K562 (cell line): ENCODE data around the gene GAL3ST2.

ENCODE experiments used
- CTCF ChIP-seq, 3 experiments: IDR thresholded peaks in 2 of 3; conservative IDR thresholded peaks in 1 of 3; 2 replicates each; pipeline ENCODE4 v1.5.1; 2011 to 2012; ENCODE audit warnings: low read length in 3 of 3, mild to moderate bottlenecking in 3 of 3, control low read depth in 2 of 3, improper control_type of control experiment in 1 of 3, inconsistent platforms in 1 of 3, low read depth in 1 of 3, mixed read lengths in 1 of 3, moderate library complexity in 1 of 3; ENCODE audit not compliant: insufficient read depth in 2 of 3
- ELF1 ChIP-seq: fragments of 200-800 bp; sonication (Bioruptor generic); IDR thresholded peaks from 2 replicates; pipeline ENCODE4 v1.6.1; 2016; ENCODE audit warnings: missing genetic modification characterization, missing compliant biosample characterization
- KDM5B ChIP-seq: fragments of 200-600 bp; sonication (generic); IDR thresholded peaks from 2 replicates; pipeline ENCODE4 v1.6.1; 2012; ENCODE audit warnings: low read depth, mild to moderate bottlenecking, moderate library complexity, low read length, control low read depth, inconsistent platforms; ENCODE audit not compliant: insufficient replicate concordance
- MTA1 ChIP-seq: fragments of 450-650 bp; IDR thresholded peaks from 2 replicates; pipeline ENCODE4 v1.6.1; 2017; ENCODE audit warnings: borderline replicate concordance
- NFRKB ChIP-seq: fragments of 450-650 bp; IDR thresholded peaks from 2 replicates; pipeline ENCODE4 v1.6.1; 2016; ENCODE audit warnings: low read depth
- PHB2 ChIP-seq: fragments of 450-650 bp; IDR thresholded peaks from 2 replicates; pipeline ENCODE4 v1.6.1; 2017; ENCODE audit warnings: low read depth
- POLR2A ChIP-seq: fragments of 450-650 bp; conservative IDR thresholded peaks from 2 replicates; pipeline ENCODE4 v1.6.1; 2016
- POLR2AphosphoS5 ChIP-seq: IDR thresholded peaks from 2 replicates; pipeline ENCODE4 v1.6.1; 2011; ENCODE audit warnings: mild to moderate bottlenecking, low read depth, low read length, moderate library complexity; ENCODE audit not compliant: control insufficient read depth, insufficient read depth
- SRSF9 ChIP-seq: fragments of 200-400 bp; formaldehyde crosslinking; IDR thresholded peaks from 2 replicates; pipeline ENCODE4 v1.6.1; 2017; ENCODE audit warnings: low read depth, low read length, borderline replicate concordance
- TFE3 ChIP-seq: fragments of 450-650 bp; formaldehyde crosslinking; IDR thresholded peaks from 2 replicates; pipeline ENCODE4 v1.4.0; 2020; ENCODE audit warnings: mild to moderate bottlenecking, mixed read lengths
- ZBTB7A ChIP-seq: IDR thresholded peaks from 2 replicates; pipeline ENCODE4 v1.6.1; 2011; ENCODE audit warnings: low read depth, mild to moderate bottlenecking, low read length, moderate library complexity, borderline replicate concordance; ENCODE audit not compliant: control insufficient read depth

GRCh38 chr2:241733391-241734207, 43.0 kb upstream of the GAL3ST2 start:
- TF ChIP-seq KDM5B (no peak), TFE3 (CRISPR knock-in tag) (no peak), CTCF (IDR thresholded peaks at IDR 0.05 in 2 of 3, conservative IDR thresholded peaks at IDR 0.05 in 1 of 3; ENCODE audit: insufficient read depth in 2 of 3, low read depth in 1 of 3, low read length in 3 of 3) (no peak), MTA1 (no peak), PHB2 (no peak), ZBTB7A (no peak), ELF1 (tag) (no peak), POLR2A (no peak), NFRKB (no peak), SRSF9 (no peak), POLR2AphosphoS5 (no peak)
